ENCODE data around the gene AOPEP.
"Not testable (repeated sequence)": the region's sequence is repeated elsewhere in the genome, so short reads cannot be mapped to it uniquely, and the experiment has no call there.

Gene AOPEP

GRCh38 chr9:94921656-94922055 is 195.2 kb downstream of the AOPEP start:
- no peak for DNase-seq

GRCh38 chr9:94922098-94922607 is 195.7 kb downstream of the AOPEP start:
- DNase-seq: no peak

- no peak for DNase-seq
Observed at GRCh38 chr9:94922691-94923107, 196.2 kb downstream of the AOPEP start.

GRCh38 chr9:94923326-94924089 is 197.0 kb downstream of the AOPEP start:
- DNase-seq: no peak

- DNase-seq: no peak
Observed at GRCh38 chr9:94925751-94926430, 199.4 kb downstream of the AOPEP start.

- DNase-seq: no peak
Observed at GRCh38 chr9:94926431-94926800, 199.9 kb downstream of the AOPEP start.

GRCh38 chr9:94927048-94927761 is 200.7 kb downstream of the AOPEP start:
- no peak for DNase-seq

- no peak for DNase-seq
Observed at GRCh38 chr9:94927762-94928670, 201.5 kb downstream of the AOPEP start.

- DNase-seq: no peak
Observed at GRCh38 chr9:94928691-94929368, 202.3 kb downstream of the AOPEP start.

- no peak for DNase-seq
Observed at GRCh38 chr9:94929369-94929756, 202.9 kb downstream of the AOPEP start.

- DNase-seq: no peak
Observed at GRCh38 chr9:94931036-94931633, 204.6 kb downstream of the AOPEP start.

GRCh38 chr9:94931740-94932139 is 205.2 kb downstream of the AOPEP start:
- no peak for DNase-seq

- no peak for DNase-seq
Observed at GRCh38 chr9:94932652-94933510, 206.4 kb downstream of the AOPEP start.

GRCh38 chr9:94933511-94933828 is 207.0 kb downstream of the AOPEP start:
- no peak for DNase-seq

GRCh38 chr9:94934816-94935328 is 208.4 kb downstream of the AOPEP start:
- no peak for DNase-seq

- DNase-seq: no peak
Observed at GRCh38 chr9:94935396-94935795, 208.9 kb downstream of the AOPEP start.

GRCh38 chr9:94936419-94936818 is 209.9 kb downstream of the AOPEP start:
- DNase-seq: no peak

- peak; percentile 10 for DNase-seq
Observed at GRCh38 chr9:94937214-94937903, 210.9 kb downstream of the AOPEP start.

- DNase-seq: no peak
Observed at GRCh38 chr9:94938384-94938783, 211.9 kb downstream of the AOPEP start.

GRCh38 chr9:94940296-94940695 is 213.8 kb downstream of the AOPEP start:
- DNase-seq: not testable (repeated sequence)

Data from hematopoietic multipotent progenitor cell treated with erythropoietin and hydrocortisone succinate and interleukin-3 and kit ligand, for 8 days (in vitro differentiated cells).